HCT116 (cell line): ENCODE measurements around the gene PNMA8C. TPM values are rescaled to one million over a fixed set of nuclear protein-coding genes. Genes with fewer than 3 reads are reported as not detected.

Experiments used
- ATAC-seq: fragments of 200-7000 bp; cut with Tn5 transposase; 2 replicates; pipeline ENCODE4 v1.9.1; 2020; ENCODE audit warnings: mild to moderate bottlenecking, moderate library complexity
- BruUV-seq: library from RNA; stranded (reverse); fragments of 400-500 nt; replicated peaks from 2 replicates; lab custom pipeline; 2021; lab: Mats Ljungman, UMichigan
- CTCF ChIA-PET: fragments of 300-600 bp; sonication (Branson Sonifier 250); formaldehyde crosslinking; loops from one replicate; lab custom pipeline; 2021; ENCODE audit warnings: antibody characterized with exemption; lab: Charles Lee
- POLR2A ChIA-PET: fragments of 300-600, 350-600 bp; sonication (Branson Sonifier 250); formaldehyde crosslinking; loops from one replicate; lab custom pipeline; 2021; ENCODE audit warnings: antibody characterized with exemption; lab: Charles Lee
- RAD21 ChIA-PET, 2 experiments: fragments of 300-600 bp; sonication (Branson Sonifier 250); formaldehyde crosslinking; loops; one replicate each; lab custom pipeline; 2023; ENCODE audit warnings: low total read pairs in 2 of 2; ENCODE audit not compliant: uncharacterized antibody in 2 of 2, unreplicated experiment in 2 of 2, low non-redundant PET in 1 of 2; lab: Charles Lee
- DNase-seq: peaks from one replicate; pipeline ENCODE4 v3.0.0-alpha.2; 2010; ENCODE audit warnings: low read depth, low spot score
- H2AFZ ChIP-seq: fragments of 200-600 bp; shearing (Covaris generic), sonication (generic); 2 replicates; pipeline ENCODE4 v1.6.1; 2017; ENCODE audit warnings: low read depth, mixed run types, mixed read lengths, antibody characterized with exemption, low read length; ENCODE audit not compliant: poor library complexity, severe bottlenecking
- H3K27ac ChIP-seq: 2 replicates; pipeline ENCODE4 v1.5.1; 2012; ENCODE audit warnings: low read depth, low read length
- H3K27me3 ChIP-seq: fragments of 200-600 bp; sonication (generic); 2 replicates; pipeline ENCODE4 v1.6.1; 2016; ENCODE audit warnings: mixed run types, low read length, mixed read lengths; ENCODE audit not compliant: insufficient read depth
- H3K36me3 ChIP-seq, 2 experiments: fragments of 200-500 bp in 1 of 2; fragments of 200-600 bp in 1 of 2; sonication (Bioruptor generic) in 1 of 2; sonication (generic) in 1 of 2; 2 replicates each; pipeline versions ENCODE4 v1.5.1 to v1.6.1; 2014 to 2016; ENCODE audit warnings: low read length in 2 of 2, inconsistent platforms in 1 of 2, mixed read lengths in 1 of 2, mixed run types in 1 of 2; ENCODE audit not compliant: insufficient read depth in 2 of 2, control insufficient read depth in 1 of 2
- H3K4me1 ChIP-seq, 2 experiments: fragments of 200-600 bp in 1 of 2; sonication (generic) in 1 of 2; 2 replicates each; pipeline versions ENCODE4 v1.5.1 to v1.6.1; 2012 to 2017; ENCODE audit warnings: low read length in 2 of 2, inconsistent platforms in 1 of 2, mild to moderate bottlenecking in 1 of 2, mixed read lengths in 1 of 2, mixed run types in 1 of 2, moderate library complexity in 1 of 2; ENCODE audit not compliant: insufficient read depth in 2 of 2, control insufficient read depth in 1 of 2
- H3K4me2 ChIP-seq: fragments of 200-600 bp; sonication (generic); 2 replicates; pipeline ENCODE4 v1.6.1; 2017; ENCODE audit warnings: mixed run types, low read length, mixed read lengths
- H3K4me3 ChIP-seq, 2 experiments: fragments of 200-600 bp in 1 of 2; sonication (generic) in 1 of 2; replicated peaks in 1 of 2; 2 replicates each; pipeline ENCODE4 v1.5.1; 2011 to 2016; ENCODE audit warnings: low read length in 2 of 2, control low read depth in 1 of 2, low read depth in 1 of 2, mild to moderate bottlenecking in 1 of 2, mixed read lengths in 1 of 2, mixed run types in 1 of 2
- H3K79me2 ChIP-seq: fragments of 200-600 bp; sonication (generic); 2 replicates; pipeline ENCODE4 v1.6.1; 2017; ENCODE audit warnings: mild to moderate bottlenecking, mixed run types, low read length, moderate library complexity, mixed read lengths; ENCODE audit not compliant: insufficient read depth
- H3K9ac ChIP-seq: fragments of 200-600 bp; sonication (generic); 2 replicates; pipeline ENCODE4 v1.6.1; 2016; ENCODE audit warnings: low read length, mixed read lengths
- H3K9me2 ChIP-seq: fragments of 200-600 bp; sonication (generic), shearing (Covaris generic); 2 replicates; pipeline ENCODE4 v1.6.1; 2017; ENCODE audit warnings: mixed run types, mild to moderate bottlenecking, moderate library complexity; ENCODE audit not compliant: insufficient read depth
- H3K9me3 ChIP-seq, 2 experiments: fragments of 200-500 bp in 1 of 2; fragments of 200-600 bp in 1 of 2; sonication (Bioruptor generic) in 1 of 2; sonication (generic) in 1 of 2; 2 replicates each; pipeline ENCODE4 v1.6.1; 2014 to 2017; ENCODE audit warnings: low read length in 2 of 2, mixed read lengths in 2 of 2, inconsistent platforms in 1 of 2, low read depth in 1 of 2, mild to moderate bottlenecking in 1 of 2, mixed run types in 1 of 2, moderate library complexity in 1 of 2; ENCODE audit not compliant: control insufficient read depth in 1 of 2, insufficient read depth in 1 of 2
- H4K20me1 ChIP-seq: fragments of 200-600 bp; sonication (generic), shearing (Covaris generic); 2 replicates; pipeline ENCODE4 v1.6.1; 2017; ENCODE audit warnings: mixed run types, mild to moderate bottlenecking, moderate library complexity; ENCODE audit not compliant: insufficient read depth
- ATF3 ChIP-seq: IDR thresholded peaks from 2 replicates; pipeline ENCODE4 v1.6.1; 2012
- CEBPB ChIP-seq: IDR thresholded peaks from 2 replicates; pipeline ENCODE4 v1.6.1; 2012; ENCODE audit warnings: low read depth
- EGR1 ChIP-seq: IDR thresholded peaks from 2 replicates; pipeline ENCODE4 v1.6.1; 2012; ENCODE audit warnings: low read depth
- ELF1 ChIP-seq: IDR thresholded peaks from 2 replicates; pipeline ENCODE4 v1.6.1; 2012; ENCODE audit warnings: low read depth, borderline replicate concordance
- EZH2 ChIP-seq: fragments of 200-600 bp; sonication (generic); IDR thresholded peaks from 2 replicates; pipeline ENCODE4 v1.6.1; 2017; ENCODE audit warnings: antibody characterized with exemption, mixed run types
- EZH2phosphoT487 ChIP-seq: fragments of 200-600 bp; IDR thresholded peaks from 2 replicates; pipeline ENCODE4 v1.6.1; 2018; ENCODE audit warnings: antibody characterized with exemption, borderline replicate concordance
- FOSL1 ChIP-seq: IDR thresholded peaks from 2 replicates; pipeline ENCODE4 v1.6.1; 2012; ENCODE audit warnings: low read depth
- JUND ChIP-seq: IDR thresholded peaks from 2 replicates; pipeline ENCODE4 v1.6.1; 2012
- SP1 ChIP-seq: IDR thresholded peaks from 2 replicates; pipeline ENCODE4 v1.6.1; 2012; ENCODE audit warnings: low read depth
- TCF7L2 ChIP-seq: IDR thresholded peaks from 2 replicates; pipeline ENCODE4 v1.7.0; 2011; ENCODE audit warnings: borderline replicate concordance, inconsistent platforms; ENCODE audit not compliant: insufficient read depth, insufficient read length; ENCODE audit errors: extremely low read depth
- YY1 ChIP-seq: IDR thresholded peaks from 2 replicates; pipeline ENCODE4 v1.6.1; 2011; ENCODE audit warnings: low read length, low read depth, moderate library complexity, mild to moderate bottlenecking; ENCODE audit not compliant: insufficient replicate concordance; ENCODE audit errors: extremely low read depth
- ZNF274 ChIP-seq: fragments of 200-500 bp; sonication (Bioruptor generic); IDR thresholded peaks from 2 replicates; pipeline ENCODE4 v1.6.1; 2014; ENCODE audit warnings: mild to moderate bottlenecking, low read depth, low read length, inconsistent platforms
- intact Hi-C: fragments of 100-400 bp; cut with micrococcal nuclease; formaldehyde crosslinking; loops from 2 replicates; pipeline ENCODE4 v1.10.0; 2022
- total RNA-seq: library from RNA; stranded (reverse); gene quantifications from one replicate; pipeline ENCODE4 v1.2.1, GENCODE V29; 2021; ENCODE audit not compliant: unreplicated experiment
- TF ChIP-seq, protein P1 (sequence below): IDR thresholded peaks from 2 replicates; pipeline ENCODE4 v1.6.1; 2012
- TF ChIP-seq, protein P2 (sequence below), 3 experiments: fragments of 200-600 bp in 1 of 3; sonication (generic) in 1 of 3; IDR thresholded peaks in 2 of 3; conservative IDR thresholded peaks in 1 of 3; 2 replicates each; pipeline ENCODE4 v1.5.1; 2012 to 2017; ENCODE audit warnings: low read depth in 2 of 3, low read length in 2 of 3, antibody characterized with exemption in 1 of 3, borderline replicate concordance in 1 of 3, control low read depth in 1 of 3, mild to moderate bottlenecking in 1 of 3, mixed read lengths in 1 of 3, mixed run types in 1 of 3, moderate library complexity in 1 of 3; ENCODE audit not compliant: insufficient read depth in 1 of 3

The PNMA8C gene
- total RNA-seq, 1 experiment from 2014 or later = not detected

GRCh38 chr19:46450737-46451136, 22.0 kb upstream of the PNMA8C start:
- H3K79me2 ChIP-seq = no peaks in the 10 kb centered on the region
- intact Hi-C loops = no loop called here
- POLR2A ChIA-PET = no interaction called here
- H3K9me2 ChIP-seq = no peaks in the 10 kb centered on the region
- H3K4me2 ChIP-seq = no peak overlapping the region
- H3K4me3 ChIP-seq = no peak overlapping the region
- DNase-seq (no peak), ATAC-seq (no peak)
- H3K9ac ChIP-seq = no peak overlapping the region
- BruUV-seq = no TSS peak
- RAD21 ChIA-PET = no interaction called here
- H3K27me3 ChIP-seq = no peaks in the 10 kb centered on the region
- no peak for TF ChIP-seq FOSL1
- TF ChIP-seq EZH2phosphoT487 = no peak
- TF ChIP-seq JUND = no peak
- TF ChIP-seq SP1 = no peak
- TF ChIP-seq, protein P1, sequence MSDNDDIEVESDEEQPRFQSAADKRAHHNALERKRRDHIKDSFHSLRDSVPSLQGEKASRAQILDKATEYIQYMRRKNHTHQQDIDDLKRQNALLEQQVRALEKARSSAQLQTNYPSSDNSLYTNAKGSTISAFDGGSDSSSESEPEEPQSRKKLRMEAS = no peak
- no peak for TF ChIP-seq ZNF274
- TF ChIP-seq, protein P2, sequence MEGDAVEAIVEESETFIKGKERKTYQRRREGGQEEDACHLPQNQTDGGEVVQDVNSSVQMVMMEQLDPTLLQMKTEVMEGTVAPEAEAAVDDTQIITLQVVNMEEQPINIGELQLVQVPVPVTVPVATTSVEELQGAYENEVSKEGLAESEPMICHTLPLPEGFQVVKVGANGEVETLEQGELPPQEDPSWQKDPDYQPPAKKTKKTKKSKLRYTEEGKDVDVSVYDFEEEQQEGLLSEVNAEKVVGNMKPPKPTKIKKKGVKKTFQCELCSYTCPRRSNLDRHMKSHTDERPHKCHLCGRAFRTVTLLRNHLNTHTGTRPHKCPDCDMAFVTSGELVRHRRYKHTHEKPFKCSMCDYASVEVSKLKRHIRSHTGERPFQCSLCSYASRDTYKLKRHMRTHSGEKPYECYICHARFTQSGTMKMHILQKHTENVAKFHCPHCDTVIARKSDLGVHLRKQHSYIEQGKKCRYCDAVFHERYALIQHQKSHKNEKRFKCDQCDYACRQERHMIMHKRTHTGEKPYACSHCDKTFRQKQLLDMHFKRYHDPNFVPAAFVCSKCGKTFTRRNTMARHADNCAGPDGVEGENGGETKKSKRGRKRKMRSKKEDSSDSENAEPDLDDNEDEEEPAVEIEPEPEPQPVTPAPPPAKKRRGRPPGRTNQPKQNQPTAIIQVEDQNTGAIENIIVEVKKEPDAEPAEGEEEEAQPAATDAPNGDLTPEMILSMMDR (IDR thresholded peaks at IDR 0.05 in 2 of 3, conservative IDR thresholded peaks at IDR 0.05 in 1 of 3; ENCODE audit: borderline replicate concordance in 1 of 3, insufficient read depth in 1 of 3, low read depth in 2 of 3, low read length in 2 of 3) = no peak
- TF ChIP-seq EGR1 = no peak
- TF ChIP-seq CEBPB = no peak
- no peak for TF ChIP-seq YY1
- TF ChIP-seq ATF3 = no peak
- no peak for TF ChIP-seq TCF7L2
- no peak for TF ChIP-seq EZH2
- no peak for TF ChIP-seq ELF1
- H3K9me3 ChIP-seq = no peaks in the 10 kb centered on the region
- no peak overlapping the region for H3K27ac ChIP-seq
- H2AFZ ChIP-seq = no peak overlapping the region
- CTCF ChIA-PET = no interaction called here
- no peaks in the 10 kb centered on the region for H3K4me1 ChIP-seq
- H3K36me3 ChIP-seq = no peaks in the 10 kb centered on the region
- H4K20me1 ChIP-seq = no peaks in the 10 kb centered on the region
